K562 (cell line): ENCODE measurements around the gene TIMM44. TPM values are rescaled to one million over a fixed set of nuclear protein-coding genes. Genes with fewer than 3 reads are reported as not detected.

Experiments used
- CBX1 ChIP-seq: sonication (generic); IDR thresholded peaks from 2 replicates; pipeline ENCODE4 v1.6.1; 2016; ENCODE audit warnings: antibody characterized with exemption, low read depth, mild to moderate bottlenecking
- DIDO1 ChIP-seq: fragments of 450-650 bp; IDR thresholded peaks from 2 replicates; pipeline ENCODE4 v1.6.1; 2016; ENCODE audit warnings: low read depth, missing biosample characterization, missing genetic modification characterization
- EP300 ChIP-seq: IDR thresholded peaks from 2 replicates; pipeline ENCODE4 v1.6.1; 2012; ENCODE audit warnings: low read length, improper control_type of control experiment
- FOS ChIP-seq: IDR thresholded peaks from 3 replicates; pipeline ENCODE4 v1.6.1; 2011; ENCODE audit not compliant: insufficient read length; ENCODE audit errors: extremely low read depth
- FOXJ3 ChIP-seq: sonication (generic); formaldehyde crosslinking; IDR thresholded peaks from 2 replicates; pipeline ENCODE4 v1.4.0; 2020; ENCODE audit warnings: mild to moderate bottlenecking, missing genetic modification reagents
- HIVEP1 ChIP-seq: fragments of 250-450 bp; sonication (Bioruptor Pico); IDR thresholded peaks from 2 replicates; pipeline ENCODE4 v1.4.0; 2020; ENCODE audit warnings: mild to moderate bottlenecking
- RAD21 ChIP-seq, 2 experiments: fragments of 250-450 bp in 1 of 2; fragments of 450-650 bp in 1 of 2; sonication (Bioruptor Pico) in 1 of 2; formaldehyde crosslinking in 1 of 2; IDR thresholded peaks in 1 of 2; conservative IDR thresholded peaks in 1 of 2; 2 replicates each; pipeline versions ENCODE4 v1.4.0 to v1.8.0; 2020 to 2022; ENCODE audit warnings: mild to moderate bottlenecking in 2 of 2, moderate library complexity in 1 of 2
- RBM22 ChIP-seq: fragments of 200-400 bp; formaldehyde crosslinking; IDR thresholded peaks from 2 replicates; pipeline ENCODE4 v1.6.1; 2018; ENCODE audit warnings: low read length, low read depth; ENCODE audit not compliant: poor library complexity, severe bottlenecking
- RBM34 ChIP-seq: fragments of 200-400 bp; formaldehyde crosslinking; IDR thresholded peaks from 2 replicates; pipeline ENCODE4 v1.6.1; 2018; ENCODE audit warnings: low read length, borderline replicate concordance; ENCODE audit not compliant: insufficient read depth
- SRF ChIP-seq, 2 experiments: fragments of 250-450, 450-650 bp in 1 of 2; sonication (Bioruptor Pico) in 1 of 2; sonication (generic) in 1 of 2; formaldehyde crosslinking; IDR thresholded peaks; 2 replicates each; pipeline versions ENCODE4 v1.5.0 to v1.5.1; 2020 to 2022; ENCODE audit warnings: mild to moderate bottlenecking in 1 of 2, missing genetic modification reagents in 1 of 2
- TBL1XR1 ChIP-seq, 2 experiments: IDR thresholded peaks; 2 replicates each; pipeline ENCODE4 v1.6.1; 2012; ENCODE audit warnings: improper control_type of control experiment in 2 of 2, low read length in 2 of 2, mild to moderate bottlenecking in 1 of 2
- ZNF146 ChIP-seq: IDR thresholded peaks from one replicate; pipeline ENCODE4 v1.6.1; 2018; ENCODE audit warnings: missing compliant biosample characterization; ENCODE audit not compliant: unreplicated experiment
- ZNF431 ChIP-seq: sonication (generic); formaldehyde crosslinking; IDR thresholded peaks from 2 replicates; pipeline ENCODE4 v1.8.0; 2022; ENCODE audit warnings: mild to moderate bottlenecking, missing genetic modification reagents
- polyA plus RNA-seq, 8 experiments: library from polyadenylated mRNA; depleted of rRNA in 4 of 8; stranded (reverse) in 5 of 8; unstranded in 3 of 8; fragments of >200 nt; fragmentation: Nextera tagmentation in 2 of 8; fragmentation: Illumina TruSeq in 1 of 8; extraction: Ambion mirVana in 2 of 8; extraction: Trizol in 1 of 8; gene quantifications; 2 replicates each; pipeline versions ENCODE4 v1.2.1 to v1.2.3, GENCODE V29; 2011 to 2014; ENCODE audit warnings: inconsistent platforms in 1 of 8, missing spikeins in 1 of 8
- total RNA-seq, 7 experiments: library from RNA; depleted of rRNA in 6 of 7; stranded (reverse); fragments of >200 nt in 6 of 7; fragmentation: Illumina TruSeq in 2 of 7; extraction: Trizol in 2 of 7; gene quantifications; 2 replicates each; pipeline versions ENCODE4 v1.2.1 to v1.2.3, GENCODE V29; 2011 to 2021; ENCODE audit warnings: low replicate concordance in 1 of 7
- TF ChIP-seq, protein P1 (sequence below): fragments of 250-450 bp; sonication (Bioruptor Pico); IDR thresholded peaks from 2 replicates; pipeline ENCODE4 v1.4.0; 2020; ENCODE audit warnings: mild to moderate bottlenecking
- TF ChIP-seq, protein P2 (sequence below): fragments of 250-450 bp; sonication (Bioruptor Pico); IDR thresholded peaks from 2 replicates; pipeline ENCODE4 v1.6.1; 2021; ENCODE audit warnings: mild to moderate bottlenecking
- TF ChIP-seq, protein P3 (sequence below), 2 experiments: IDR thresholded peaks in 1 of 2; conservative IDR thresholded peaks in 1 of 2; 2 replicates each; pipeline ENCODE4 v1.6.1; 2016; ENCODE audit warnings: low read depth in 2 of 2, mild to moderate bottlenecking in 1 of 2, missing compliant biosample characterization in 1 of 2, missing genetic modification characterization in 1 of 2, moderate library complexity in 1 of 2
- TF ChIP-seq, protein P4 (sequence below): fragments of 150-350 bp; IDR thresholded peaks from 2 replicates; pipeline ENCODE4 v1.6.1; 2014; ENCODE audit warnings: low read depth, mild to moderate bottlenecking, low read length, borderline replicate concordance

The TIMM44 gene
- total and polyA plus RNA-seq, 9 of the 15 experiments (the other 6 are each of a cell fraction or from before 2014, with no cell fraction given), result 10.3 to 231 (median 89.3) TPM

DNA sequence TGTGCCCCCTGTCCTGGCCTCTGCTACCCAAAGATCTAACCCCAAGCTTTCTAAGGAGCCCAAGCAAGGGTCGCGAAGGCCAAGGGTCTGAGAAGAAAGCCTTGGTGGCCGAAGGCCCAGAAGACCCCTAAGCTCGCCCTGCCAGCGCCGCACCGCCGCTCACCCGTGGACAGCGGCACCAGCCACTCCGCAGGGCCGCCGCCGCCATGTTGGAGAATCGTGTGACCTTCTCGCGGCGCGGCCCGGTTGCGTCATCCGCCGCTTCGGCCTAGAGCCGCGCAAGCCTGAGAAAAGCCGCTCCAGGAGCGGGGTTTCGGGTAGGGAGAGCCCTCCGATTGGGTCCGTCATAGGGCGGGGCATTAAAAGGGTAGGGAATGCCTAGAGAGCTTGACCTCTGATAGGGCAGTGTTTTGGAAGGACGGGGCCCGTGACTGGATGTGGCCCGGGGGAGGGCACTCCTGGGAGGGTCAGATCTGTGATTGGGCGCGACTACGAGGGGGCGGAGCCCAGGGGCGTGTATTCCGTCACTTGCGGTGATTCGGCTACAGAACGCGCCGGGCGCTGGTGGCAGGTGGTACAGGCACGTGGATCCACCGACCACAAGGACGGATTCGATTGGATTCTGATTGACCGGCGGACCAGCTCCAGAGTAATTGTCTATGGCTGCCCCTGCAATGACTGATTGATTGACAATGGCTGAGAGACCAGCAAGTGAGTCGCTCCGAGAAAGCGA lies at the start of gene TIMM44 (continued):
- TF ChIP-seq, protein P1, sequence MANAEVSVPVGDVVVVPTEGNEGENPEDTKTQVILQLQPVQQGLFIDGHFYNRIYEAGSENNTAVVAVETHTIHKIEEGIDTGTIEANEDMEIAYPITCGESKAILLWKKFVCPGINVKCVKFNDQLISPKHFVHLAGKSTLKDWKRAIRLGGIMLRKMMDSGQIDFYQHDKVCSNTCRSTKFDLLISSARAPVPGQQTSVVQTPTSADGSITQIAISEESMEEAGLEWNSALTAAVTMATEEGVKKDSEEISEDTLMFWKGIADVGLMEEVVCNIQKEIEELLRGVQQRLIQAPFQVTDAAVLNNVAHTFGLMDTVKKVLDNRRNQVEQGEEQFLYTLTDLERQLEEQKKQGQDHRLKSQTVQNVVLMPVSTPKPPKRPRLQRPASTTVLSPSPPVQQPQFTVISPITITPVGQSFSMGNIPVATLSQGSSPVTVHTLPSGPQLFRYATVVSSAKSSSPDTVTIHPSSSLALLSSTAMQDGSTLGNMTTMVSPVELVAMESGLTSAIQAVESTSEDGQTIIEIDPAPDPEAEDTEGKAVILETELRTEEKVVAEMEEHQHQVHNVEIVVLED (CRISPR knock-in tag), result peak; percentile 50
- TF ChIP-seq DIDO1 (tag) (0 out of 2 replicates have a peak, but pooled peaks have one; percentile 58), EP300 (peak; percentile 2; the same call in 1 of the 2 replicates), ZNF431 (CRISPR knock-in tag) (peak; percentile 53), FOXJ3 (CRISPR knock-in tag) (no peak), TBL1XR1 (IDR thresholded peaks at IDR 0.05; ENCODE audit: low read length in 2 of 2) (0 out of 4 replicates have a peak, but pooled peaks of 1 of the 2 experiments have one; percentile 16), SRF (CRISPR knock-in tag; IDR thresholded peaks at IDR 0.05) (peak in 1 of 2 experiments; percentile 51; a peak in 1 of 4 replicates), RAD21 (CRISPR knock-in tag; conservative IDR thresholded peaks at IDR 0.05 in 1 of 2, IDR thresholded peaks at IDR 0.05 in 1 of 2) (peak in 1 of 2 experiments; percentile 6; a peak in 1 of 4 replicates), CBX1 (peak; percentile 84), RBM22 (peak; percentile 72), ZNF146 (CRISPR knock-in tag) (no peak), FOS (peak; percentile 87), RBM34 (no peak), HIVEP1 (CRISPR knock-in tag) (0 out of 2 replicates have a peak, but pooled peaks have one; percentile 40)
- TF ChIP-seq, protein P2, sequence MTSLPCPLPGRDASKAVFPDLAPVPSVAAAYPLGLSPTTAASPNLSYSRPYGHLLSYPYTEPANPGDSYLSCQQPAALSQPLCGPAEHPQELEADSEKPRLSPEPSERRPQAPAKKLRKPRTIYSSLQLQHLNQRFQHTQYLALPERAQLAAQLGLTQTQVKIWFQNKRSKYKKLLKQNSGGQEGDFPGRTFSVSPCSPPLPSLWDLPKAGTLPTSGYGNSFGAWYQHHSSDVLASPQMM (CRISPR knock-in tag), result no peak
- TF ChIP-seq, protein P3, sequence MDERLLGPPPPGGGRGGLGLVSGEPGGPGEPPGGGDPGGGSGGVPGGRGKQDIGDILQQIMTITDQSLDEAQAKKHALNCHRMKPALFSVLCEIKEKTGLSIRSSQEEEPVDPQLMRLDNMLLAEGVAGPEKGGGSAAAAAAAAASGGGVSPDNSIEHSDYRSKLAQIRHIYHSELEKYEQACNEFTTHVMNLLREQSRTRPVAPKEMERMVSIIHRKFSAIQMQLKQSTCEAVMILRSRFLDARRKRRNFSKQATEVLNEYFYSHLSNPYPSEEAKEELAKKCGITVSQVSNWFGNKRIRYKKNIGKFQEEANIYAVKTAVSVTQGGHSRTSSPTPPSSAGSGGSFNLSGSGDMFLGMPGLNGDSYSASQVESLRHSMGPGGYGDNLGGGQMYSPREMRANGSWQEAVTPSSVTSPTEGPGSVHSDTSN (CRISPR knock-in tag; IDR thresholded peaks at IDR 0.05; ENCODE audit: low read depth), result no peak
- TF ChIP-seq, protein P3 (tag; conservative IDR thresholded peaks at IDR 0.05; ENCODE audit: low read depth), result peak; percentile 71
- TF ChIP-seq, protein P4, sequence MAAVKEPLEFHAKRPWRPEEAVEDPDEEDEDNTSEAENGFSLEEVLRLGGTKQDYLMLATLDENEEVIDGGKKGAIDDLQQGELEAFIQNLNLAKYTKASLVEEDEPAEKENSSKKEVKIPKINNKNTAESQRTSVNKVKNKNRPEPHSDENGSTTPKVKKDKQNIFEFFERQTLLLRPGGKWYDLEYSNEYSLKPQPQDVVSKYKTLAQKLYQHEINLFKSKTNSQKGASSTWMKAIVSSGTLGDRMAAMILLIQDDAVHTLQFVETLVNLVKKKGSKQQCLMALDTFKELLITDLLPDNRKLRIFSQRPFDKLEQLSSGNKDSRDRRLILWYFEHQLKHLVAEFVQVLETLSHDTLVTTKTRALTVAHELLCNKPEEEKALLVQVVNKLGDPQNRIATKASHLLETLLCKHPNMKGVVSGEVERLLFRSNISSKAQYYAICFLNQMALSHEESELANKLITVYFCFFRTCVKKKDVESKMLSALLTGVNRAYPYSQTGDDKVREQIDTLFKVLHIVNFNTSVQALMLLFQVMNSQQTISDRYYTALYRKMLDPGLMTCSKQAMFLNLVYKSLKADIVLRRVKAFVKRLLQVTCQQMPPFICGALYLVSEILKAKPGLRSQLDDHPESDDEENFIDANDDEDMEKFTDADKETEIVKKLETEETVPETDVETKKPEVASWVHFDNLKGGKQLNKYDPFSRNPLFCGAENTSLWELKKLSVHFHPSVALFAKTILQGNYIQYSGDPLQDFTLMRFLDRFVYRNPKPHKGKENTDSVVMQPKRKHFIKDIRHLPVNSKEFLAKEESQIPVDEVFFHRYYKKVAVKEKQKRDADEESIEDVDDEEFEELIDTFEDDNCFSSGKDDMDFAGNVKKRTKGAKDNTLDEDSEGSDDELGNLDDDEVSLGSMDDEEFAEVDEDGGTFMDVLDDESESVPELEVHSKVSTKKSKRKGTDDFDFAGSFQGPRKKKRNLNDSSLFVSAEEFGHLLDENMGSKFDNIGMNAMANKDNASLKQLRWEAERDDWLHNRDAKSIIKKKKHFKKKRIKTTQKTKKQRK, result peak; percentile 67; the same call in 1 of the 2 replicates
